ENCODE data around the gene SH2D6. TPM values are rescaled to one million over a fixed set of nuclear protein-coding genes. Genes with fewer than 3 reads are reported as not detected.
A peak's percentile ranks its signal among the peaks of the same experiment; 100 is the strongest.

Gene SH2D6
- total and polyA plus RNA-seq, 5 experiments from 2014 or later: 1.3 to 2.2 TPM; not detected in 3

GRCh38 chr2:85388878-85389538 is 29.5 kb upstream of the SH2D6 start:
- DNase-seq (no peak), ATAC-seq (no peak)
- Mint-ChIP-seq H3K36me3 (peaks cover 0 to 40% (median 9%) of the 10 kb centered on the region in 3 donors), H3K27me3 (no peaks in the 10 kb centered on the region), H3K9me3 (no peaks in the 10 kb centered on the region), H3K4me3 (no peak overlapping the region), H3K27ac (peak overlapping the region in 4 of 10 donors; percentile 22 to 62 (median 39)), H3K4me1 (peaks cover 5 to 25% (median 23%) of the 10 kb centered on the region in 4 donors)
- POLR2A ChIA-PET: interaction anchor here (0.6 to 3.4 kb wide), 4 partner anchors 57 to 163 kb away, joined by 3 to 9 read pairs (median 3); partner anchors contain the start of genes MAT2A and TGOLN2

GRCh38 chr2:85390941-85391669 is 27.4 kb upstream of the SH2D6 start:
- Mint-ChIP-seq H3K4me1 (peaks cover 5 to 20% (median 16%) of the 10 kb centered on the region in 4 donors), H3K9me3 (no peaks in the 10 kb centered on the region), H3K27me3 (no peaks in the 10 kb centered on the region), H3K36me3 (peaks cover 0 to 25% (median 8%) of the 10 kb centered on the region in 3 donors), H3K27ac (peak overlapping the region in 3 of 10 donors; percentile 4 to 69 (median 16)), H3K4me3 (no peak overlapping the region)
- DNase-seq (peak; percentile 51 to 86 (median 70)), ATAC-seq (peak; percentile 76 to 83)
- POLR2A ChIA-PET: interaction anchor here (0.7 to 3.4 kb wide), 3 partner anchors 28 to 162 kb away, joined by 3 to 9 read pairs (median 5); no protein-coding TSS in a partner anchor

GRCh38 chr2:85393836-85394235 is 24.7 kb upstream of the SH2D6 start:
- Mint-ChIP-seq H3K9me3 (no peaks in the 10 kb centered on the region), H3K4me3 (no peak overlapping the region), H3K36me3 (peaks cover 0 to 6% (median 3%) of the 10 kb centered on the region in 3 donors), H3K27me3 (no peaks in the 10 kb centered on the region), H3K27ac (peak overlapping the region in 1 of 10 donors; percentile 70), H3K4me1 (peaks cover 5 to 20% (median 16%) of the 10 kb centered on the region in 4 donors)
- ATAC-seq: no peak
- DNase-seq: no peak
- POLR2A ChIA-PET: interaction anchor here (1.1 to 1.6 kb wide), 2 partner anchors 20 to 156 kb away, joined by 3 to 7 read pairs; no protein-coding TSS in a partner anchor

- H3K27ac Mint-ChIP-seq: peak overlapping the region in 1 of 10 donors; percentile 24
- POLR2A ChIA-PET: interaction anchor here (1.1 to 1.6 kb wide), 2 partner anchors 20 to 156 kb away, joined by 3 to 7 read pairs; no protein-coding TSS in a partner anchor
- no peak for DNase-seq
These were observed 24.2 kb upstream of the SH2D6 start for GRCh38 chr2:85394261-85394681.

GRCh38 chr2:85394976-85395375 is 23.5 kb upstream of the SH2D6 start:
- ATAC-seq (no peak), DNase-seq (no peak)
- H3K27me3 Mint-ChIP-seq: no peaks in the 10 kb centered on the region
- no peaks in the 10 kb centered on the region for H3K9me3 Mint-ChIP-seq
- H3K4me1 Mint-ChIP-seq: peaks cover 5 to 20% (median 16%) of the 10 kb centered on the region in 4 donors
- POLR2A ChIA-PET: interaction anchor here (1.1 to 1.6 kb wide), 2 partner anchors 19 to 155 kb away, joined by 3 to 7 read pairs; no protein-coding TSS in a partner anchor
- peaks cover 0 to 6% (median 0%) of the 10 kb centered on the region in 3 donors for H3K36me3 Mint-ChIP-seq
- H3K4me3 Mint-ChIP-seq: no peak overlapping the region
- H3K27ac Mint-ChIP-seq: no peak overlapping the region

More at GRCh38 chr2:85394261-85394681, 24.2 kb upstream of the SH2D6 start:
- no peak overlapping the region for H3K4me3 Mint-ChIP-seq
- peaks cover 0 to 6% (median 3%) of the 10 kb centered on the region in 3 donors for H3K36me3 Mint-ChIP-seq
- H3K27me3 Mint-ChIP-seq: no peaks in the 10 kb centered on the region
- no peaks in the 10 kb centered on the region for H3K9me3 Mint-ChIP-seq
- no peak for ATAC-seq
- peaks cover 5 to 20% (median 16%) of the 10 kb centered on the region in 4 donors for H3K4me1 Mint-ChIP-seq

GRCh38 chr2:85395912-85396475 is 22.5 kb upstream of the SH2D6 start:
- H3K36me3 Mint-ChIP-seq: peaks cover 0 to 2% (median 0%) of the 10 kb centered on the region in 3 donors
- peaks cover 5 to 20% (median 16%) of the 10 kb centered on the region in 4 donors for H3K4me1 Mint-ChIP-seq
- H3K27me3 Mint-ChIP-seq: no peaks in the 10 kb centered on the region
- POLR2A ChIA-PET: interaction anchor here (0.7 to 1.0 kb wide), 2 partner anchors 41 to 880 kb away, joined by 3 read pairs; no protein-coding TSS in a partner anchor
- no peak for ATAC-seq
- H3K9me3 Mint-ChIP-seq: no peaks in the 10 kb centered on the region
- H3K27ac Mint-ChIP-seq: no peak overlapping the region
- no peak overlapping the region for H3K4me3 Mint-ChIP-seq
- DNase-seq: no peak

- Mint-ChIP-seq H3K4me3 (no peak overlapping the region), H3K27ac (peak overlapping the region in 3 of 10 donors; percentile 52 to 64 (median 53)), H3K27me3 (no peaks in the 10 kb centered on the region), H3K4me1 (peaks cover 2 to 14% (median 8%) of the 10 kb centered on the region in 4 donors), H3K9me3 (no peaks in the 10 kb centered on the region), H3K36me3 (peaks cover 0 to 2% (median 0%) of the 10 kb centered on the region in 3 donors)
- ATAC-seq (no peak), DNase-seq (no peak)
- POLR2A ChIA-PET: interaction anchor here (0.6 to 1.0 kb wide), 3 partner anchors 15 to 881 kb away, joined by 3 read pairs; no protein-coding TSS in a partner anchor
These were observed 21.7 kb upstream of the SH2D6 start for GRCh38 chr2:85396531-85397470.

GRCh38 chr2:85397925-85398331 is 20.6 kb upstream of the SH2D6 start:
- no peak for DNase-seq
- H3K36me3 Mint-ChIP-seq: peaks cover 0 to 4% (median 4%) of the 10 kb centered on the region in 3 donors
- ATAC-seq: no peak
- no peaks in the 10 kb centered on the region for H3K27me3 Mint-ChIP-seq
- POLR2A ChIA-PET: no interaction called here
- H3K27ac Mint-ChIP-seq: peak overlapping the region in 1 of 10 donors; percentile 8
- peaks cover 0 to 4% (median 0%) of the 10 kb centered on the region in 9 donors for H3K9me3 Mint-ChIP-seq
- peaks cover 0 to 11% (median 2%) of the 10 kb centered on the region in 4 donors for H3K4me1 Mint-ChIP-seq
- H3K4me3 Mint-ChIP-seq: no peak overlapping the region

GRCh38 chr2:85398426-85399182 is 19.9 kb upstream of the SH2D6 start:
- peaks cover 0 to 10% (median 3%) of the 10 kb centered on the region in 9 donors for H3K9me3 Mint-ChIP-seq
- H3K27me3 Mint-ChIP-seq: no peaks in the 10 kb centered on the region
- H3K4me3 Mint-ChIP-seq: no peak overlapping the region
- POLR2A ChIA-PET: no interaction called here
- H3K4me1 Mint-ChIP-seq: peaks cover 0 to 8% (median under 1%) of the 10 kb centered on the region in 4 donors
- ATAC-seq (no peak), DNase-seq (no peak)
- peak overlapping the region in 2 of 10 donors; percentile 51 to 63 for H3K27ac Mint-ChIP-seq
- H3K36me3 Mint-ChIP-seq: peaks cover 0 to 9% (median 8%) of the 10 kb centered on the region in 3 donors

GRCh38 chr2:85399183-85399455 is 19.4 kb upstream of the SH2D6 start:
- DNase-seq (no peak), ATAC-seq (no peak)
- POLR2A ChIA-PET: no interaction called here
- Mint-ChIP-seq H3K27ac (peak overlapping the region in 3 of 10 donors; percentile 51 to 63 (median 53)), H3K4me1 (peaks cover 0 to 8% (median under 1%) of the 10 kb centered on the region in 4 donors), H3K36me3 (peaks cover 0 to 13% (median 8%) of the 10 kb centered on the region in 3 donors), H3K27me3 (no peaks in the 10 kb centered on the region), H3K9me3 (peaks cover 0 to 16% (median 3%) of the 10 kb centered on the region in 9 donors), H3K4me3 (no peak overlapping the region)

- Mint-ChIP-seq H3K27me3 (no peaks in the 10 kb centered on the region), H3K27ac (no peak overlapping the region), H3K4me3 (peak overlapping the region in 1 of 10 donors; percentile 2), H3K36me3 (peaks cover 0 to 13% (median 9%) of the 10 kb centered on the region in 3 donors), H3K9me3 (peaks cover 0 to 21% (median 3%) of the 10 kb centered on the region in 9 donors), H3K4me1 (peaks cover 2 to 12% (median 2%) of the 10 kb centered on the region in 4 donors)
- no peak for DNase-seq
- ATAC-seq: no peak
- POLR2A ChIA-PET: interaction anchor here (0.6 to 0.7 kb wide), 2 partner anchors 79 to 567 kb away, joined by 3 to 4 read pairs; no protein-coding TSS in a partner anchor
These were observed 18.5 kb upstream of the SH2D6 start for GRCh38 chr2:85400023-85400422.

Data from naive thymus-derived CD8-positive, alpha-beta T cell (primary cell).